Neural progenitor cell (in vitro differentiated cells): ENCODE data around the gene HES7.

Source experiments
- EZH2 ChIP-seq: fragments of 200-600 bp; sonication (generic); IDR thresholded peaks from 2 replicates; pipeline ENCODE4 v1.6.1; 2017; ENCODE audit warnings: antibody characterized with exemption, mild to moderate bottlenecking, moderate library complexity
- EZH2phosphoT487 ChIP-seq: fragments of 200-600 bp; sonication (generic); IDR thresholded peaks from 2 replicates; pipeline ENCODE4 v1.6.1; 2017; ENCODE audit warnings: antibody characterized with exemption
- TF ChIP-seq, protein P1 (sequence below): fragments of 200-600 bp; sonication (generic); IDR thresholded peaks from 2 replicates; pipeline ENCODE4 v1.5.1; 2017; ENCODE audit warnings: antibody characterized with exemption, mild to moderate bottlenecking

DNA sequence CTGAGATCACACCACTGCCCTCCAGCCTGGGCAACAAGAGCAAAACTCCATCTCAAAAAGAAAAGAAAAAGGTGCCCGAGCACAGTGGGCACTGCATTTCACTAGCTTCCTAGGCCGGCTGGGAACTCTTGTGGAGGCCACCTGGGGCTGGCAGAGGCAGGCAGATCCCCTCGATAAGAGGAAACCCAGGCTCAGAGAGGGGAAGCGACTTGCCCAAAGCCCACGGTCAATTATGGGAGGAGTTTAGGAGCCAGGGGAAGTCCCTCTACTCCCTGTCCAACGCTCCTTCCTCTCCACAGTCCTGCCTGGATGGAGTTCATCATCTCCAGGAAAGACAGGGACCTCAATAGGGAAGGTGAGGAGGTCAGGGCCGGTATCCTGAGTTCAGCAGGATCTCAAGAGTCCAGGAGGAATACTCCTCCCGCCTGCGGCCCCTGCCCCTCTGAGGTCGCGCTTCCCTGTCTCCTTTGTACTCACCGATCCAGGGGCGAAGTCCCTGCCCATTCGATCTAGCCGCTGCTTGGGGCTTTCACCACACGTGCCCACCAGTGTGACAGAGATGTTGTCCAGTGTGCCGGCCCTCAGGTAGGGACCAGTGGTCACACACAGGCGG is 6.4 kb downstream of the HES7 start:
- peak; percentile 71 for TF ChIP-seq EZH2
- TF ChIP-seq, protein P1, sequence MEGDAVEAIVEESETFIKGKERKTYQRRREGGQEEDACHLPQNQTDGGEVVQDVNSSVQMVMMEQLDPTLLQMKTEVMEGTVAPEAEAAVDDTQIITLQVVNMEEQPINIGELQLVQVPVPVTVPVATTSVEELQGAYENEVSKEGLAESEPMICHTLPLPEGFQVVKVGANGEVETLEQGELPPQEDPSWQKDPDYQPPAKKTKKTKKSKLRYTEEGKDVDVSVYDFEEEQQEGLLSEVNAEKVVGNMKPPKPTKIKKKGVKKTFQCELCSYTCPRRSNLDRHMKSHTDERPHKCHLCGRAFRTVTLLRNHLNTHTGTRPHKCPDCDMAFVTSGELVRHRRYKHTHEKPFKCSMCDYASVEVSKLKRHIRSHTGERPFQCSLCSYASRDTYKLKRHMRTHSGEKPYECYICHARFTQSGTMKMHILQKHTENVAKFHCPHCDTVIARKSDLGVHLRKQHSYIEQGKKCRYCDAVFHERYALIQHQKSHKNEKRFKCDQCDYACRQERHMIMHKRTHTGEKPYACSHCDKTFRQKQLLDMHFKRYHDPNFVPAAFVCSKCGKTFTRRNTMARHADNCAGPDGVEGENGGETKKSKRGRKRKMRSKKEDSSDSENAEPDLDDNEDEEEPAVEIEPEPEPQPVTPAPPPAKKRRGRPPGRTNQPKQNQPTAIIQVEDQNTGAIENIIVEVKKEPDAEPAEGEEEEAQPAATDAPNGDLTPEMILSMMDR = no peak
- TF ChIP-seq EZH2phosphoT487 = peak; percentile 19
